ENCODE data around the gene AGAP1. TPM values are rescaled to one million over a fixed set of nuclear protein-coding genes. Genes with fewer than 3 reads are reported as not detected.
A peak's percentile ranks its signal among the peaks of the same experiment; 100 is the strongest.

AGAP1 gene
- total and polyA plus RNA-seq, 11 donors = 5.9 to 21.6 (median 18.9) TPM

DNA sequence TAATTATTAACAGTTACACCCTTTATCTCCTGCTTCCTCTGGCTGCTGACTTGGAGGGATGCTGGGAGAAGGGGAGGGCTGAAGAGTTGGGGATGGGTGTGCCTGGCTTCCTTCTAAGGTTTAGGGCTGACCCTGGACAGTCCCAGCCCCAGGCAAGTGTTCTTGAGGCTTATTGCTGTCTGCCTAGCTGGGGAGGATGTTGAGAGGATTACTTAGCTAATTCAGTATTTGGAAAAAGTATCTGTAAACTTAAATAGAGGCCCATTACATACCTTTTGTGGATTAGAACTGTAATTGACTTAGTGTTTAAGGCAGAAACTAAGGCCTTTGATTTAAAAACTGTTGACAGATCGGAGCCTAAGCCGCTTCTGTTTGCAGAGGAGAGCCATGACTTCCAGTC lies 67.6 kb downstream of the AGAP1 start:
- no peak for TF ChIP-seq POLR2A (IDR thresholded peaks at IDR 0.05)
- TF ChIP-seq, protein P1, sequence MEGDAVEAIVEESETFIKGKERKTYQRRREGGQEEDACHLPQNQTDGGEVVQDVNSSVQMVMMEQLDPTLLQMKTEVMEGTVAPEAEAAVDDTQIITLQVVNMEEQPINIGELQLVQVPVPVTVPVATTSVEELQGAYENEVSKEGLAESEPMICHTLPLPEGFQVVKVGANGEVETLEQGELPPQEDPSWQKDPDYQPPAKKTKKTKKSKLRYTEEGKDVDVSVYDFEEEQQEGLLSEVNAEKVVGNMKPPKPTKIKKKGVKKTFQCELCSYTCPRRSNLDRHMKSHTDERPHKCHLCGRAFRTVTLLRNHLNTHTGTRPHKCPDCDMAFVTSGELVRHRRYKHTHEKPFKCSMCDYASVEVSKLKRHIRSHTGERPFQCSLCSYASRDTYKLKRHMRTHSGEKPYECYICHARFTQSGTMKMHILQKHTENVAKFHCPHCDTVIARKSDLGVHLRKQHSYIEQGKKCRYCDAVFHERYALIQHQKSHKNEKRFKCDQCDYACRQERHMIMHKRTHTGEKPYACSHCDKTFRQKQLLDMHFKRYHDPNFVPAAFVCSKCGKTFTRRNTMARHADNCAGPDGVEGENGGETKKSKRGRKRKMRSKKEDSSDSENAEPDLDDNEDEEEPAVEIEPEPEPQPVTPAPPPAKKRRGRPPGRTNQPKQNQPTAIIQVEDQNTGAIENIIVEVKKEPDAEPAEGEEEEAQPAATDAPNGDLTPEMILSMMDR (IDR thresholded peaks at IDR 0.05) = no peak

GRCh38 chr2:235562065-235562747 lies 68.4 kb downstream of the AGAP1 start:
- TF ChIP-seq POLR2A (IDR thresholded peaks at IDR 0.05) = no peak
- TF ChIP-seq, protein P1 (IDR thresholded peaks at IDR 0.05) = no peak
- peaks cover 0 to 38% (median 18%) of the 10 kb centered on the region in 12 donors for H3K4me1 ChIP-seq
- WGBS, 4 donors = 76 to 83% (median 82%) methylated on average over 11 of the region's 11 CpGs
- intact Hi-C loops (cut with DNase I) = no loop called here
- no peaks in the 10 kb centered on the region for H3K9me3 ChIP-seq
- H3K36me3 ChIP-seq = no peaks in the 10 kb centered on the region
- DNase-seq = no peak
- no peaks in the 10 kb centered on the region for H3K27me3 ChIP-seq
- no peak overlapping the region for H3K27ac ChIP-seq
- no peak for ATAC-seq
- no peak overlapping the region for H3K4me3 ChIP-seq

More for the DNA sequence above, 67.6 kb downstream of the AGAP1 start:
- no peak overlapping the region for H3K4me3 ChIP-seq
- WGBS, 4 donors = 95 to 97% (median 96%) methylated on average over 2 of the region's 2 CpGs
- no peaks in the 10 kb centered on the region for H3K9me3 ChIP-seq
- no peaks in the 10 kb centered on the region for H3K27me3 ChIP-seq
- DNase-seq (no peak), ATAC-seq (no peak)
- no peak overlapping the region for H3K27ac ChIP-seq
- H3K36me3 ChIP-seq = no peaks in the 10 kb centered on the region
- peaks cover 0 to 34% (median 18%) of the 10 kb centered on the region in 12 donors for H3K4me1 ChIP-seq
- intact Hi-C loops (cut with DNase I) = no loop called here

DNA sequence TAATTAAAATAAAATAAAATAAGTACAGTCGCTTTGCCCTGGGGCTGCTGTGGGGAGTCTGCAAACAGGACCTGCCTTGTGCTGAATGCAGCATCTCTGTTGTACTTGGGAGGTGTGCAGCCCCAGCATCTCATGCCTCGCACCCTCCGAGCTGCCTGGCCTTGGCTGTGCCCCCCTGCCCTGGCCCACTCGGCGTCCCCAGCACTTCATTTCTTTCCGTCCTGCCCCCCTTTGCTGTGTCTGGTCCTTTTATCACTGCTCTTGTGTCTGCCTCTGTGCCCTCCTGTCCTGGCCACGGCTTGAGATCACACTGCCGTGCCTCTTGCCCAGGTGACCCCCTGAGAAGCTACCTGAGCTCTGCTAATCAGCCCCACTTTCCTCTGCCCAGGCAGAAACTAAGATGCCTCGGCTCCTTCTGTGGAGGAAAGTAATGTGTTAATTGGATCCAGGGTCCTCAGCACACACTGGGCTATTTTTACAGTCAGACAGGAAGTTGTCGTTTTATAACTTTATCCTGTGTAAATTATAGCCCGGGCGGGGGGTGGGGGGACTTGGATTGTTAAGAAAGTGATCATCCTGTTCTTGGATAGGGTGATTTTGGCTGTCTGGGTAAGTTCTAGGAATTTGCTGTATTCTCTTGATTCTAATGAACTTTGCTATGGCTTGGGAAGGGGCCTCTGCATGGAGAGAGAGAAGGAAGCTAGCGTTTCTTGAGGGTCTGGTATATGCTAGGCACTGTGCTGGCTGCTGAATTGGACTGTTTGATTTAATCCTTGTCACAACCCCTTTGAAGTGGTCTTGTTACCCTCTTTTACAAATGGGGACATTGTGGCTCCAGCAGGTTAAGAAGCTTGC lies 69.4 kb downstream of the AGAP1 start:
- intact Hi-C loops (cut with DNase I) = no loop called here
- TF ChIP-seq POLR2A (IDR thresholded peaks at IDR 0.05) = no peak
- TF ChIP-seq, protein P1 (IDR thresholded peaks at IDR 0.05) = no peak
- Histone ChIP-seq H3K4me1 (peaks cover 0 to 39% (median 18%) of the 10 kb centered on the region in 12 donors), H3K9me3 (peaks cover 0 to 4% (median 1%) of the 10 kb centered on the region in 12 donors), H3K36me3 (no peaks in the 10 kb centered on the region), H3K4me3 (no peak overlapping the region), H3K27ac (no peak overlapping the region), H3K27me3 (no peaks in the 10 kb centered on the region)
- WGBS, 4 donors = 37 to 44% (median 43%) methylated on average over 13 of the region's 13 CpGs
- peak in 1 of 4 donors; percentile 44 for ATAC-seq
- DNase-seq = no peak

GRCh38 chr2:235564066-235564465 lies 70.2 kb downstream of the AGAP1 start:
- Histone ChIP-seq H3K4me3 (no peak overlapping the region), H3K36me3 (peaks cover 0 to 5% (median 0%) of the 10 kb centered on the region in 9 donors), H3K9me3 (peaks cover 0 to 10% (median 6%) of the 10 kb centered on the region in 12 donors), H3K4me1 (peaks cover 0 to 35% (median 18%) of the 10 kb centered on the region in 12 donors), H3K27me3 (no peaks in the 10 kb centered on the region), H3K27ac (no peak overlapping the region)
- ATAC-seq = no peak
- DNase-seq = no peak
- intact Hi-C loops (cut with DNase I) = no loop called here
- WGBS, 4 donors = 47 to 65% (median 56%) methylated on average over 6 of the region's 6 CpGs
- TF ChIP-seq, protein P1 (IDR thresholded peaks at IDR 0.05) = no peak
- no peak for TF ChIP-seq POLR2A (IDR thresholded peaks at IDR 0.05)

Data from heart left ventricle (tissue), 16 donors.